Liver (tissue), 9 donors: Measurements from ENCODE around the gene SLIT3. TPM values are rescaled to one million over a fixed set of nuclear protein-coding genes. Genes with fewer than 3 reads are reported as not detected.

Source experiments
- DNase-seq: peaks from one replicate; pipeline ENCODE4 v3.0.0-alpha.2; 2017; ENCODE audit warnings: low spot score
- H3K27ac ChIP-seq, 2 donors: one replicate each; pipeline ENCODE4 v1.7.0; 2013; ENCODE audit warnings: inconsistent platforms in 2 of 2, low read length in 2 of 2, control low read depth in 1 of 2, low read depth in 1 of 2, mild to moderate bottlenecking in 1 of 2
- H3K27me3 ChIP-seq, 4 donors: one replicate each; pipeline versions ENCODE4 v1.6.1 to v1.7.0; 2013; ENCODE audit warnings: low read length in 3 of 4, inconsistent platforms in 1 of 4, mild to moderate bottlenecking in 1 of 4, moderate library complexity in 1 of 4; ENCODE audit not compliant: control insufficient read depth in 4 of 4, insufficient read depth in 4 of 4
- H3K36me3 ChIP-seq, 4 donors: one replicate each; pipeline versions ENCODE4 v1.6.1 to v1.7.0; 2013; ENCODE audit warnings: low read length in 3 of 4, mild to moderate bottlenecking in 3 of 4, low read depth in 1 of 4, moderate library complexity in 1 of 4; ENCODE audit not compliant: control insufficient read depth in 4 of 4, insufficient read depth in 3 of 4
- H3K4me1 ChIP-seq, 4 donors: one replicate each; pipeline versions ENCODE4 v1.6.1 to v1.7.0; 2013; ENCODE audit warnings: low read length in 3 of 4, mild to moderate bottlenecking in 3 of 4, moderate library complexity in 1 of 4; ENCODE audit not compliant: control insufficient read depth in 4 of 4, insufficient read depth in 4 of 4
- H3K4me3 ChIP-seq, 3 donors: one replicate each; pipeline versions ENCODE4 v1.6.1 to v1.7.0; 2013; ENCODE audit warnings: low read length in 3 of 3, control low read depth in 1 of 3, low read depth in 1 of 3, mild to moderate bottlenecking in 1 of 3
- H3K9ac ChIP-seq, 2 donors: one replicate each; pipeline ENCODE4 v1.7.0; 2013; ENCODE audit warnings: low read length in 2 of 2, mild to moderate bottlenecking in 2 of 2, moderate library complexity in 2 of 2, control low read depth in 1 of 2, low read depth in 1 of 2
- H3K9me3 ChIP-seq, 4 donors: one replicate each; pipeline versions ENCODE4 v1.6.1 to v1.7.0; 2013; ENCODE audit warnings: low read length in 3 of 4; ENCODE audit not compliant: control insufficient read depth in 4 of 4
- ATF3 ChIP-seq: IDR thresholded peaks from 2 replicates; pipeline ENCODE4 v1.6.1; 2016; ENCODE audit warnings: antibody characterized with exemption
- CTCF ChIP-seq: fragments of 150-350 bp; IDR thresholded peaks from 2 replicates; pipeline ENCODE4 v1.5.1; 2017; ENCODE audit warnings: improper control_type of control experiment, low read depth, low read length; ENCODE audit not compliant: missing input control
- EGR1 ChIP-seq, 2 donors: IDR thresholded peaks; 2 replicates each; pipeline ENCODE4 v1.6.1; 2016 to 2018; ENCODE audit warnings: antibody characterized with exemption in 2 of 2, low read depth in 2 of 2
- FOXA1 ChIP-seq: IDR thresholded peaks from 2 replicates; pipeline ENCODE4 v1.6.1; 2016; ENCODE audit warnings: antibody characterized with exemption
- FOXA2 ChIP-seq: IDR thresholded peaks from 2 replicates; pipeline ENCODE4 v1.6.1; 2016; ENCODE audit warnings: antibody characterized with exemption
- GABPA ChIP-seq, 2 donors: IDR thresholded peaks in 1 of 2; conservative IDR thresholded peaks in 1 of 2; 2 replicates each; pipeline ENCODE4 v1.6.1; 2016; ENCODE audit warnings: antibody characterized with exemption in 2 of 2, mild to moderate bottlenecking in 1 of 2, moderate library complexity in 1 of 2
- HNF4A ChIP-seq, 2 donors: conservative IDR thresholded peaks; 2 replicates each; pipeline ENCODE4 v1.6.1; 2016; ENCODE audit warnings: antibody characterized with exemption in 2 of 2, mild to moderate bottlenecking in 2 of 2
- HNF4G ChIP-seq: IDR thresholded peaks from 2 replicates; pipeline ENCODE4 v1.6.1; 2016; ENCODE audit warnings: antibody characterized with exemption
- JUND ChIP-seq, 2 donors: IDR thresholded peaks; 2 replicates each; pipeline ENCODE4 v1.6.1; 2016; ENCODE audit warnings: antibody characterized with exemption in 2 of 2
- MAX ChIP-seq: IDR thresholded peaks from 2 replicates; pipeline ENCODE4 v1.6.1; 2016; ENCODE audit warnings: antibody characterized with exemption
- NR2F2 ChIP-seq: IDR thresholded peaks from 2 replicates; pipeline ENCODE4 v1.6.1; 2016; ENCODE audit warnings: antibody characterized with exemption
- RAD21 ChIP-seq, 2 donors: IDR thresholded peaks; 2 replicates each; pipeline ENCODE4 v1.6.1; 2016; ENCODE audit warnings: antibody characterized with exemption in 2 of 2, mild to moderate bottlenecking in 2 of 2
- RXRA ChIP-seq, 2 donors: IDR thresholded peaks; 2 replicates each; pipeline ENCODE4 v1.6.1; 2017 to 2018; ENCODE audit warnings: antibody characterized with exemption in 2 of 2, mild to moderate bottlenecking in 1 of 2
- SP1 ChIP-seq: IDR thresholded peaks from 2 replicates; pipeline ENCODE4 v1.6.1; 2018; ENCODE audit warnings: antibody characterized with exemption, mild to moderate bottlenecking
- TAF1 ChIP-seq: conservative IDR thresholded peaks from 2 replicates; pipeline ENCODE4 v1.6.1; 2016; ENCODE audit warnings: antibody characterized with exemption, mild to moderate bottlenecking
- YY1 ChIP-seq: IDR thresholded peaks from 2 replicates; pipeline ENCODE4 v1.6.1; 2016; ENCODE audit warnings: antibody characterized with exemption, mild to moderate bottlenecking
- WGBS: extraction: QIAGEN DNeasy Blood & Tissue Kit; methylation state at CpG from one replicate; pipeline ENCODE4 v1.1.7; 2013; 5-methylcytosine and 5-hydroxymethylcytosine counted together
- polyA plus RNA-seq, 2 donors: library from polyadenylated mRNA; stranded (reverse) in 1 of 2; unstranded in 1 of 2; fragments of 200-250 nt in 1 of 2; fragments of >200 nt in 1 of 2; fragmentation: Nextera tagmentation in 1 of 2; extraction: Ambion mirVana in 1 of 2; gene quantifications; one replicate each; pipeline versions ENCODE4 v1.2.1 to v1.2.3, GENCODE V29; 2013 to 2015
- total RNA-seq, 2 donors: library from RNA; depleted of rRNA; stranded (reverse); fragments of >200 nt; gene quantifications; one replicate each; pipeline ENCODE4 v1.2.3, GENCODE V29; 2014
- TF ChIP-seq, protein P1 (sequence below): IDR thresholded peaks from 2 replicates; pipeline ENCODE4 v1.6.1; 2016; ENCODE audit warnings: antibody characterized with exemption
- TF ChIP-seq, protein P2 (sequence below): IDR thresholded peaks from 2 replicates; pipeline ENCODE4 v1.6.1; 2016; ENCODE audit warnings: antibody characterized with exemption, mild to moderate bottlenecking
- donor health status: healthy.
- donor health status: healthy.
- donor health status: healthy.
- donor health status: healthy.
- donor health status: healthy.

SLIT3 gene
- total and polyA plus RNA-seq, 4 donors: 0.61 to 1.3 (median 0.91) TPM

DNA sequence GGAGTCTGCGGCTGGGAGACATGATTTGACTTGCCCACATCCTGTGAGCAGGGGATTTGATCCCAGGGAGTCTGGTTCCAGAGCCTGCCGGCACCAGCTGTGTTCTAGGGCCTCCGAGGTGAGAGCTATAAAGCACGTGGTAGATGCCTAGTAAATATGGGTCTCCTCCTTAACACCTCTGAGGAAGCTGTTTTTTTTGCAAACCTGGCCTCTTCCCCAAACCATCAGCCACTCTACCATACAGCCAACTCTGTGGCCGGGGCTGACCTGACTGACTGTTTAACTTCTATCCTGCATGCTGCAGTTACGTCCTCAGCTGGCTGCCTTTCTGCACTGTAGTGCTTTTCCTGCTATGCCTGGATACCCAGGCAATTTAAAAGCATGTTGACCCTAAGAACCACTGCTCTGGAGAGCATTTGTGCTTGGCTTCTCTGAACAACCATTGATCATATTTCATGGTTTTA, 220.5 kb downstream of the SLIT3 start:
- TF ChIP-seq ATF3: no peak
- no peak for TF ChIP-seq RXRA (IDR thresholded peaks at IDR 0.05)
- no peak for TF ChIP-seq GABPA (IDR thresholded peaks at IDR 0.05 in 1 of 2, conservative IDR thresholded peaks at IDR 0.05 in 1 of 2)
- TF ChIP-seq FOXA2: no peak
- no peak for TF ChIP-seq HNF4A (conservative IDR thresholded peaks at IDR 0.05)
- TF ChIP-seq, protein P1, sequence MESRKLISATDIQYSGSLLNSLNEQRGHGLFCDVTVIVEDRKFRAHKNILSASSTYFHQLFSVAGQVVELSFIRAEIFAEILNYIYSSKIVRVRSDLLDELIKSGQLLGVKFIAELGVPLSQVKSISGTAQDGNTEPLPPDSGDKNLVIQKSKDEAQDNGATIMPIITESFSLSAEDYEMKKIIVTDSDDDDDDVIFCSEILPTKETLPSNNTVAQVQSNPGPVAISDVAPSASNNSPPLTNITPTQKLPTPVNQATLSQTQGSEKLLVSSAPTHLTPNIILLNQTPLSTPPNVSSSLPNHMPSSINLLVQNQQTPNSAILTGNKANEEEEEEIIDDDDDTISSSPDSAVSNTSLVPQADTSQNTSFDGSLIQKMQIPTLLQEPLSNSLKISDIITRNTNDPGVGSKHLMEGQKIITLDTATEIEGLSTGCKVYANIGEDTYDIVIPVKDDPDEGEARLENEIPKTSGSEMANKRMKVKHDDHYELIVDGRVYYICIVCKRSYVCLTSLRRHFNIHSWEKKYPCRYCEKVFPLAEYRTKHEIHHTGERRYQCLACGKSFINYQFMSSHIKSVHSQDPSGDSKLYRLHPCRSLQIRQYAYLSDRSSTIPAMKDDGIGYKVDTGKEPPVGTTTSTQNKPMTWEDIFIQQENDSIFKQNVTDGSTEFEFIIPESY: no peak
- TF ChIP-seq, protein P2, sequence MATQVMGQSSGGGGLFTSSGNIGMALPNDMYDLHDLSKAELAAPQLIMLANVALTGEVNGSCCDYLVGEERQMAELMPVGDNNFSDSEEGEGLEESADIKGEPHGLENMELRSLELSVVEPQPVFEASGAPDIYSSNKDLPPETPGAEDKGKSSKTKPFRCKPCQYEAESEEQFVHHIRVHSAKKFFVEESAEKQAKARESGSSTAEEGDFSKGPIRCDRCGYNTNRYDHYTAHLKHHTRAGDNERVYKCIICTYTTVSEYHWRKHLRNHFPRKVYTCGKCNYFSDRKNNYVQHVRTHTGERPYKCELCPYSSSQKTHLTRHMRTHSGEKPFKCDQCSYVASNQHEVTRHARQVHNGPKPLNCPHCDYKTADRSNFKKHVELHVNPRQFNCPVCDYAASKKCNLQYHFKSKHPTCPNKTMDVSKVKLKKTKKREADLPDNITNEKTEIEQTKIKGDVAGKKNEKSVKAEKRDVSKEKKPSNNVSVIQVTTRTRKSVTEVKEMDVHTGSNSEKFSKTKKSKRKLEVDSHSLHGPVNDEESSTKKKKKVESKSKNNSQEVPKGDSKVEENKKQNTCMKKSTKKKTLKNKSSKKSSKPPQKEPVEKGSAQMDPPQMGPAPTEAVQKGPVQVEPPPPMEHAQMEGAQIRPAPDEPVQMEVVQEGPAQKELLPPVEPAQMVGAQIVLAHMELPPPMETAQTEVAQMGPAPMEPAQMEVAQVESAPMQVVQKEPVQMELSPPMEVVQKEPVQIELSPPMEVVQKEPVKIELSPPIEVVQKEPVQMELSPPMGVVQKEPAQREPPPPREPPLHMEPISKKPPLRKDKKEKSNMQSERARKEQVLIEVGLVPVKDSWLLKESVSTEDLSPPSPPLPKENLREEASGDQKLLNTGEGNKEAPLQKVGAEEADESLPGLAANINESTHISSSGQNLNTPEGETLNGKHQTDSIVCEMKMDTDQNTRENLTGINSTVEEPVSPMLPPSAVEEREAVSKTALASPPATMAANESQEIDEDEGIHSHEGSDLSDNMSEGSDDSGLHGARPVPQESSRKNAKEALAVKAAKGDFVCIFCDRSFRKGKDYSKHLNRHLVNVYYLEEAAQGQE: no peak
- TF ChIP-seq TAF1: no peak
- no peak for TF ChIP-seq NR2F2
- TF ChIP-seq FOXA1: no peak
- no peak for TF ChIP-seq SP1
- TF ChIP-seq RAD21 (IDR thresholded peaks at IDR 0.05): no peak
- no peak for TF ChIP-seq CTCF
- no peak for TF ChIP-seq EGR1 (IDR thresholded peaks at IDR 0.05; ENCODE audit: low read depth in 2 of 2)
- TF ChIP-seq JUND (IDR thresholded peaks at IDR 0.05): no peak
- TF ChIP-seq MAX: no peak
- no peak for TF ChIP-seq YY1
- TF ChIP-seq HNF4G: no peak
- Histone ChIP-seq H3K27ac (no peak overlapping the region), H3K4me1 (no peaks in the 10 kb centered on the region), H3K9ac (no peak overlapping the region), H3K27me3 (peaks cover 0 to 2% (median under 1%) of the 10 kb centered on the region in 4 donors), H3K36me3 (no peaks in the 10 kb centered on the region), H3K4me3 (no peak overlapping the region), H3K9me3 (no peaks in the 10 kb centered on the region)
- no peak for DNase-seq
- WGBS: 85% methylated on average over 6 of the region's 6 CpGs
